Prostate gland (tissue), 2 donors: ENCODE data around the gene ELMOD1.

Source experiments
- POLR2AphosphoS5 ChIP-seq: sonication (generic); formaldehyde crosslinking; IDR thresholded peaks from one replicate; pipeline ENCODE4 v1.6.1; 2017; ENCODE audit warnings: antibody characterized with exemption
- TF ChIP-seq, protein P1 (sequence below), 4 experiments: fragments of 200-600 bp in 2 of 4; fragments of 450-650 bp in 2 of 4; sonication (generic) in 2 of 4; IDR thresholded peaks; 1 replicate in 3 of 4; 2 replicates in 1 of 4; pipeline ENCODE4 v1.5.1; 2016 to 2019; ENCODE audit warnings: antibody characterized with exemption in 4 of 4, mild to moderate bottlenecking in 2 of 4, moderate library complexity in 2 of 4

DNA sequence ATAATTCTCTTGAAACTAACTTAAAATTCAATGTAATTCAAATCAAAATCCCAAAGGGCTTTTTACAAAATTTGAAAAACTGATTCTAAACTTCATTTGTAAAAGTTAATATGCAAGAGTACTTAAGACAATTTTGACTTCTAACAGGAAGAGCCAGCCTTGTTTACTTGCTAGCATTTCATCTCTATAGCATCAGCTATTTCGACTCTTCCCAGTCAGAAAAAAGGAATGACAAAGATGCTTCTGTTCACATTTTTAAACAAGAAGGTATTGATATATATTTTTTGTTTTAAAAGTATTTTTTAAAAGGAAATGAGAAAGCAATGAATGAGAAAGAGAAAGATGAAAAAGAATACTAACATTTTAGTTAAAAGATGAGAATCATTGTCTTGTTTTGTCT is 104.5 kb downstream of the ELMOD1 start:
- TF ChIP-seq, protein P1, sequence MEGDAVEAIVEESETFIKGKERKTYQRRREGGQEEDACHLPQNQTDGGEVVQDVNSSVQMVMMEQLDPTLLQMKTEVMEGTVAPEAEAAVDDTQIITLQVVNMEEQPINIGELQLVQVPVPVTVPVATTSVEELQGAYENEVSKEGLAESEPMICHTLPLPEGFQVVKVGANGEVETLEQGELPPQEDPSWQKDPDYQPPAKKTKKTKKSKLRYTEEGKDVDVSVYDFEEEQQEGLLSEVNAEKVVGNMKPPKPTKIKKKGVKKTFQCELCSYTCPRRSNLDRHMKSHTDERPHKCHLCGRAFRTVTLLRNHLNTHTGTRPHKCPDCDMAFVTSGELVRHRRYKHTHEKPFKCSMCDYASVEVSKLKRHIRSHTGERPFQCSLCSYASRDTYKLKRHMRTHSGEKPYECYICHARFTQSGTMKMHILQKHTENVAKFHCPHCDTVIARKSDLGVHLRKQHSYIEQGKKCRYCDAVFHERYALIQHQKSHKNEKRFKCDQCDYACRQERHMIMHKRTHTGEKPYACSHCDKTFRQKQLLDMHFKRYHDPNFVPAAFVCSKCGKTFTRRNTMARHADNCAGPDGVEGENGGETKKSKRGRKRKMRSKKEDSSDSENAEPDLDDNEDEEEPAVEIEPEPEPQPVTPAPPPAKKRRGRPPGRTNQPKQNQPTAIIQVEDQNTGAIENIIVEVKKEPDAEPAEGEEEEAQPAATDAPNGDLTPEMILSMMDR (IDR thresholded peaks at IDR 0.05), result no peak
- no peak for TF ChIP-seq POLR2AphosphoS5
